ENCODE measurements around the gene NT5DC1.

The NT5DC1 gene

DNA sequence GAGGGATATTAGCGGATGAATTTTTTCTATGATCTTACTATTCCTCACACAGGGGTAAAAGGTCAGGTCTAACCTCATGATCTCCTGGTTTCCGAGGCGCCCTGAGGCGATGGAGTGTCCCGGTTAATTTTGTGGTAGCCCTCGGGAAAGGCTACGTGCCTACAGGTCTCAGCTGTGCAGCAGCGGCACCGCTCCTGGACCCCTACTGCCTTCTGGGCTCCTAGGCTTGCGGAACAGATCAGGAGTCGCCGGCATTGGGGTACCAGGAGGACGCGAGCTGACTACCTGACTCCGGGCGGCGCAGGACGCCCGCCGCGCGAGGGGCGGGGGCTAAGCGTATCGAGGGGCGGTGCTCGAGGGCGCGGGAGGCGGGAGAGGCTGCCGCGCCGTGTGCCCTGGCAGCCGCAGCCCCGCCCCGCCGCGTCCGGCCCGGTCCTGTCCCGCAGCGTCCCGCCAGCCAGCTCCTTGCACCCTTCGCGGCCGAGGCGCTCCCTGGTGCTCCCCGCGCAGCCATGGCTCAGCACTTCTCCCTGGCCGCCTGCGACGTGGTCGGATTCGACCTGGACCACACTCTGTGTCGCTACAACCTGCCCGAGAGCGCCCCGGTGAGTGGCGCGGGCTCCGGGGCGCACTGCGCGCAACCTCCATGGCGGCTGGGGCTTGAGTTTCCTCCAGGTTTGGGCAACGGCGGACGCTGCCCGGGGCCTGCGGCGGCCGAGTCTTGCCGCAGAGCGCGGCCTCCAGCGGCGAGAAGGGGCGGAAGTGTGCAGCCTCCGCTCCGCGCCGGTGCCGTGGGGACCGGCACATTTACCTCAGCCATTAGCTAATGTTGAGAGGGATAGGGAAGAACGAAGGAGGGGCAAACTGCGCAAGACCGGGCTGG lies at the start of gene NT5DC1:
TSS of gene NT5DC1 (plus strand) at position 435 of the 883 bp plus-strand sequence. CDS start at position 513, 78 bp downstream.
- DNase-seq = peak; percentile 72 to 90 (median 82)

DNA sequence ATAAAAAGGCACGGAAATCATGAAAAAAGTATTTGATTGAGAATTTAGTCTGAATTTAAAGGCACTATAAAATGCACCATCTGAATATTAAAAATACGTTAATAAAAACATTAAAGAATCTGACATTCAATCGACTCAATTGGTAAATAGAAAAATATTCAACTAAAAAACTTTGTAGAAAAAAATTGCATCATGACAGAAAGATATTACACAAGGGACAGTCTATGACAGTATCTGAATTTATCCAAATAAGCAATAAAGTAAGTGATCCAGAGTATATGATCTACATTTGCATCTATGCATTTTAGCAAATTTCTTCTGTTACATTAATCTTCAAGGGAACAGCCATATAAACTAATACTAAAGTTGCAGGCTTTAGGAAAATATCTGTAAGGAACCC lies 49.4 kb upstream of the NT5DC1 start:
- no peak for DNase-seq

DNA sequence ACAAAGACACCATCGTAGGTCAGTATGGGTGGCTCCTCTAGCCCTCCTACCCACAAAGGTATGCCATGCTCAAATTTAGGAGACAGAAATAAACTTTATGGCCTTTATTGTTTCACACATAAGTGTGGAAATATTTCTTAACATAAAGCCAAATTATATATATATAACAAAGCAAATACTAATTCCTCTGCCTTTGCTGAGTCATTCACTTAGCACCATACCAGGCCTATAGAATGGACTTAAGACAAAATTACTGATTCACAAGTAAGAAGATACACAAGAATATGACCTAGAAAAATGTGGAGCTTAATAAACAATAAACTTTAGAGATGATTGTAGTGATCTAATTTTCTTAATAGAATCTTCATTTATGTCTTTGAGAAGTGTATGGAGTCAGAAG lies 45.1 kb upstream of the NT5DC1 start:
- no peak for DNase-seq

DNA sequence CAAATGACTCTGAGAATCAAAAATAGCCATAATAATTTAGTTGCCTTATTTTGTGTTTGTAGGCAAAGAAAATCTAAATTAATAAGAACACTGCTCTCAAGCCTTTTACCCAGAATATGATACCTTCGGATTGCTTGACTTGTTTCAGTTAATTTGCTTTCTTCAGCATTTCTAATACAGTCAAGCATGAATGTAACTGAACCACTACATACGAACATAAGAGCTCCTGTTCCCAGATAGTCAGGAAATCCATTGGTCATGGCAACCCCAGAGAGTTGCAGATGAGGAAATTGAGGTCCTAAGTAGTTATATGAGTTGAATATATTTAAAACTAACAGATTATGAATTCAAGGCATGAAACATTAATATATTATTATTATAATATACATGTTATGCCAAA lies 42.9 kb upstream of the NT5DC1 start:
- no peak for DNase-seq

DNA sequence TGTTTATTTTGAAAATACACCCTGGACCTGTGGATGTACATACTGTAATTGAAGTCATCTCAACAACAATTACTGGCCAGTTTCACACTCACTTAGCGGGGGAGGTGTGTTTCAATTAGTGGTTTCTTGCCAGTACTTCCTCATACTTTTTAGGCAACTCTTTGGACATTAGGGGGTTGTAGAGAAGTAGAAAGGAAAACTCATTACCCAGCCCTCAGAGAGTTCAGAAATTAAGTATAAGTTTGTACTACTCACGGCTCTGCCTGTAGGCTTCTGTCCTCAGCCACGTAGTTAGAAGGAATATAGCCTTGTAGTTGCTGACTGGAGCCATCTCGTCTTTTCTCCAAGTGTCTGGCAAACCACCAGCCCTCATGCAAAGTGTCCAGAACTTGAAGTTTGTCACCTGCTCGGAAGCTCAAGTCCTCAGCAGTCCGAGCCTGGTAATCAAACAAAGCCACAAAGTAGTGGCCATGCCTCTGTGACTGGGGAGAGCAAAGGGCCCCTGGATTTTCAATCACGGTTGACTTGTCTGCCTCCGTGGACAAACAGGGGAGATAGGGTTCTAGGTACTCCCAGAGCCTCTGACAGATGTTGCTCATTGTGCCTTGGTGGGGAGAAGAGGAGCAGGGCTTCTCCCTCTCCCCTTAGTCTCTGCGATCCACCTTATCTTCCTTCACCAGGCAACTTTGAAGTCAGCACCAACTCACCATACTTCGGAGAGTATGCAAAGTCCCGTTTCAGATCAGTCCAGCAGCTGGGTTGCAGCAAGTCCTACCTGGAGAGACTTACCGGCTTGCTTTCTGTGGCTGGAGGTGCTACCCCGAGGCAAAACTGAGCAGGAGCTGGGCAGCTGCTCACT lies 40.7 kb upstream of the NT5DC1 start:
- DNase-seq = peak in 2 of 3 donors; percentile 26 to 27

DNA sequence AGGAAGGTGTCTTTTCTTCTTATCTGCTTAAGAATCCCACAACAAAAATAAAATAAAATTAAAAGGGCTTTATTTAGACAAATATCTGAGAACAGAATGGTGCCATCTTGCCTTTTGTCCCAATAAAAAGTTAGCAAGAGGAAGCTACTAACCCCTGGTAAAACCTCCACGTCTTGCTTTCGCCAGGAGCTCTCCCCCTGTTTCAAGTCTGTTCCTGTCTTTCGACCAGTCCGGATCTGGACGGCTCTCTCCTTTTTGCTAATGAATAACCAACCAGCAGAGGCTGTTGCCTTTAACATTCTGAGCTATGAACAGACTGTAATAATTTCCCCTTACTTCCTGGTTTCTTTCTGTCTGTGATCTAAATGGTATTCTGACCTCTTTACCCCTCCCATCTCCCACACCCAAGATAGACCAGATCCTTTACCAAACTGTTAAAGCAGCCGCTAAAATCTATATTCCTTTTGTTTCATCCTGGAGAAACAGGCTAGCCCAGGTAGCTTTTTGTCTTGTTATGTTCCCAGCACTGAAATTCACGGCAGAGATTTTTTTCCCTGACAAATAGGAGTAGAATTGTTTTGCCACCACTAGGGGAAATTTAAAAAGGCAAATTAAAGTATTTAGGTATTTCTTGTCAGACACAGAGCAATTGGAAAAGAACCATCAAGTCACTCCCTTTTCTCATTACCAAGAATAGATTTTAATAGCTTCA lies 39.9 kb upstream of the NT5DC1 start, which contains the start of gene FRK:
TSS of gene FRK (minus strand) at position 320 of the 712 bp plus-strand sequence. CDS start 580 bp downstream, outside the sequence.
- DNase-seq = no peak

DNA sequence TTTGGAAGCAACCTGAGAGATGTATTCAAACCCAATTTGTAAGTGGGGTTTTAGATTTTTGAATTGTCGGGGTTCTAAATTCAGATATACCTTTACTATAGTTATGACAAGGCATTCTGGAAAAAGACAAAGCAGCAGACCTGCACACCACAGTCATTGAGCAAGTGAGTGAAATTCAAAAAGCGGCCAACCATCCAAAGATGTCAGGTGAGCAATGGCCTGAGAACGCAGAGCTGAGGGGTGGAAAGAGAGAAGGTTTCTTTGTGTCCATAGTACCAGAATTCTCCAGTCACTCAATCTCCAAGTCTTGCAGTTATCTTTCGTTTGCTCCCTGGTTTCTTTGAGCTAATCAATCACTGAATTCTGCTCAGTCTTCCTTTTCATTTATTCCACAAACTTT lies 38.2 kb upstream of the NT5DC1 start:
- no peak for DNase-seq

DNA sequence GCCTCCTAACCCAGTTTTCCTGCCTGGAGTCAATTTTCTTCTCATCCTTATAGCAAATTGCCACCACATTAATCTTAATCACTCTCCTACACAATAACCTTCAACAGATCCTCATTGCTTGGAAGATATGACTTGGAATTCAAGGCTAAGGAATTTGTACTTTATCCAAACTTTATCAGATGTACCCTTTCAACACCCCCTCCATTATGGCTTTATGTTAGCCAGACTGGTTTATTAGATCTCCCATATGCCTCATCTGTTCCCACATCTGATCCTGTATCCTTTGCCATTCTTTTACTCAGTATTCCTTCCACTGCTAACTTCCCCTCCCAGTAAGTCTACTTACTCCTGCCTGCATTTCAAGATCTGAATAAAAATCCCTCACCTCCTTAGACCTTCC lies 36.0 kb upstream of the NT5DC1 start:
- no peak for DNase-seq

DNA sequence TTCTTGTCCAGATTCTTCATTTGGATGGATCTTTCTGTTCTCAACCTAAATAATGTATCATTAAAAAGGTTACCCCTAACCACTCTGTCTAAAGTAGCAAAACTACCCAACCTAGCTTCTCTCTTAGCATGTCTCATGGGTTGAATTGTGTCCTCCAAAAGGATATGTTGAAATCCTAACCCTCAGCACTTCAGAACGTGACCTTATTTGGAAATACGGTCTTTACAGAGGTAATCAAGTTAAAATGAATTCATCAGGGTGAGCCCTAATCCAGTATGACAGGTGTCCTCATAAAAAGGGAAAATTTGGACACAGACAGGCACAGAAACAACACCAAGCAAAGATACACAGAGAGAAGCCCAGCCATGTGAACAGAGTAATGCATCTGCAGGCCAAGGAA lies 33.9 kb upstream of the NT5DC1 start:
- DNase-seq = no peak

DNA sequence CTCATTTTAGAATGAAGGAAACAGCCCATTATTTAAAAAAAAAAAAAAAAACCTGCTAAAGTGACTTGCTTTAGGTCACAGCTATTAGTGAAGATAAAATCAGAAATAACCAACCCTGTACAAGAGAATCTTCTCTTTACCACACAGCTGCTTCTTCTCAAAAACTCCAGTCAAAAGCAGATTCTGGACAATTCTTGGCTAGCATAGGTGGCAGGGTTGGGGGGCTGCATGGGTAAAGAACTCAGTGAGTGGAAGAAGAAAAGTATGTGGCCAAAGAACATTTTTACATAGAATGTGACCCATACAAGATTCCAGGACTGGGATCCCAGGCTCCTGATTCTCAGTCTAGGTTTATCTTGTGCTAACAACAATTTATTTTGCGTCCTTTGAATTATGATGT lies 30.6 kb upstream of the NT5DC1 start:
- DNase-seq = no peak

DNA sequence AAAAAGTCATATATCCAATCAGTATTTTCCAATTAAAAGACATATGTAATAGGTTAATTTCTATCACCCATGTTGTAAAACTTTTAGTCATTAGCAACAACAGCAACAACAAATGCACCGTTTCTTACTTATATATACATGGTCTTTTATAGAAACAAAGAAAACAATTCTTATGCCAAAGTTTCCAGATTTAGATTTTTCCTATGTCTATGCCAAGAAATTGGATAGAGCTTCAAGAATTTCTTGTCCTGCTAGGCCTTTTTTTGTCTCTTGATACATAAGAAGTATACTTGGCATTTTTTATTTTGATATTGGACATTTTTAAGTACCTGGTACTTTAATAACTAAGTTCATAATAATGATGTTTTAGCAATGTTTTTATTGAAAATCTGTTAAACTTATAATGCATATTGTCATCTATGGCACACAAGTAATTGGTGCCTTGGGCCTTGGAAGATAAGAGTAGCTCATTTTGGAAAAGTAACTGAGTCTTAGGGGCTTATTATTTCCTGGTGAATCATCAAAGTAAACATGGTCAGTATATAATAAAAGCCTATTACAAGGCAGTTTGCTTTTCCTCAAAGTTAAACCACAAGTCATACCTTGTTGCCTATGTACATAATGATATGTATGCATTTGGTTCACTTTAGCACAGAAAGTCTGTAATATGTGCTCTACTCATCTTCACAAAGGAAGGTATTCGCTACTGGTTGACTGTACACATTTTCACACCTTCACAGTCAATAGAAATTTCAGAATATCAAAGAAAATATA lies 29.9 kb upstream of the NT5DC1 start:
- DNase-seq = no peak

DNA sequence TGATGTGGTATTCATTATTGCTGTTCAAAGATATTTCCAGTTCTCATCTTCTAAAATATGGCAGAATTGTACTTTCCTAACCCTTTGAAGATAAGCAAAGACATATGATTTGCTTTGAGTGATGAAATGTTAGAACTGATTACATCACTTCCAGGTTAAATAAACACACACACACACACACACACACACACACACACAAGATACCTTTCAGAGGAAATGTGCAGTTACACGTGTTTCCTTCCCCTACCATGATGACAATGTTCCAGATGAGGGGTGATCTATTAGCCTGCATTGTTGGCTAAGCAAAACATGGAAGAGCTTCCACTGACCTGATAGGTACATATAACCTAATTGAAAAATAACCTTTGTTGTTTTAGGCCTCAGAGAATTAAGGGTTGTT lies 28.3 kb upstream of the NT5DC1 start:
- DNase-seq = no peak

DNA sequence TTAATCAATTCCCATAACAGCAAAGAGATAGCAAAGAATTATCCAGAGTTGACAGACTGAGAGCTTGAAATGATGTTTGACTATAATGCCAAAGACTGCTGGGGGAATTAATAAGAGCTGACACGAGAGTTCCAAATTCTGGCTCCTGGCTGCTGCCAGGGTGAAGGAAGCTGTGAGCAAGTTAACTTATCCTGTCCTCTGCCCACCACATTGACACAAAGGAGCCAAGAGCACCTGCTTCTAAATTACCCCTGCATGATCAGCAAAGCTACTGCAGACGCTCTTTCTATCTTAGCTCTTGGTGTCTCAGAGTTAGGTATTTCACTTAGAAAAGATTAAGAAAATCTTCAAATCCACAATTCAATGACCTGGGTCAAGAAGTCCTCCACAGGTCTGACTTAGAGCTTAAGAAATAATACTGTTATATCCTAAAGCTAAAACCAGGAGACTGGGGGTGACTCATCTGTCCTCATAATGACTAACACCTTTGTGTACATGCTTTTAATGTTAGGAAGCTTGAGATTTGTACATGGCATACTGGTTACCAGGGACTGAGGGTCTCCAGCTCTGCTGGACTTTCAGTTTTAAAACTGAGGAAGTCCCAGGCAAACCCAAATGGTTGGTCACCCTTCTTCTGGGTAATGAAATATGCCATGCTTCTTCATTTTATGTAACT lies 26.8 kb upstream of the NT5DC1 start:
- DNase-seq = no peak

DNA sequence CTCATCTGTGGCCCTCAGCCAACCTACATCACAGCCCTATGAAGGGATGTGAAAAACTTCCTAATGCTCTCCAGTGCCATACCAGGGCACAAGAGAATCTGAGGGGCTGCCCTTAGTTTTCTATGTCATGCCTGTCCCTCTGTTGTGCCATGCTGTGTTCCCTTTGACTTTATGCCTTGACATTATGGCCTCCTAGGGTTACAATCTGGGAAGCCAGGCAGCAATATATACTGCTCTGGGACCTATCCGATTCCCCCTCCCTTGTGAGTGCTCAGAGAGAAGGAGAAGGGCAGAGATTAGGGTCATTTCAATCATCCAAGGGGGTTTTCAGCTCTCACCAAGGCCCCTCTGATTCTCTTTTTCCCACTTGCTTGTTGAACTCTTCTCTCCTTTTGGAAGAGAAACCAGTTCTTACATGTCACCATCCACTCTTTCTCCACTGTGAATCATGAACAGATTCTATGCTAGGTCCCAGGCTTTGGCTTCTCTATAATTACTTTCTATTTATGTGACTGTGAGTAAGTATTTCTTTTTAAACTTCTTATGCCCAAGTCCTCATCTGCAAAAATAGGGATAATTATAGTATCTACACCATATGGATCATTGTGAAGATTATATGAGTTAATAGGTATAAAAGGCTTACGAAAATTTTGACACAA lies 25.8 kb upstream of the NT5DC1 start:
- no peak for DNase-seq

DNA sequence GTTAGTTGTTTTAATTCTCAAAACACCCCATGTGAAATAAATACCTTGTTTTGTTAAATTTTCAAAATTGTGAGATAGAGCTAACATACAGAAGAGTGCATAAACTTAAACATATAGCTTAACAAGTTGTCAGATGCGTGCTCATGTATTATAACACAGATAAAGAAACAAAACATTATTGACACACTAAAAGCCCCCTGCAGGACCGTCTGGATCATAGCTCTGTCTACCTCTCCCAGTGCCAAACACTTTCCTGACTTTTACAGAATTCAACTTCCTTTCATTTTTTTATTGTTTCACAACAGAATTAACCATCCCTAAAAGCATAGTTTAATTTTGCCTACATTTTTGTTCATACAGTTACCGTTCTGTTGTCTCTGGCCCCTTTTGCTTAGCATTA lies 22.1 kb upstream of the NT5DC1 start:
- no peak for DNase-seq

DNA sequence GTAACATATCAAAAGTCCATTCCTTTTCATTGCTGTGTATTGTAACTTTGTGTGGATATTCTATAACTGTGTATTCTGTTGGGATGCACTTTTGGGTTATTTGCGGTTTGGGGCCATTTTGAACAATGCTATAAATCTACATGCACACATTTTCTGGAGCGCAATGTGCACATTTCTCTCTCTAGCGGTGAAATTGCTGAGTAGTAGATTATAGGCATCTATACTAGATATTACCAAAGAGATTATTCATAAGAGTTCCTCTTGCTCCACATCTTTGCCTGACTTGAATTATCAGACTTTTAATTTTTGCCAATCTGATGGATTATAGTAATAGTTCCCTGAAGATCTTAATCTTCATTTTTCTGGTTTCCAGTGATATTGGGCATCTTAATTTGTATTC lies 21.7 kb upstream of the NT5DC1 start:
- DNase-seq = no peak

DNA sequence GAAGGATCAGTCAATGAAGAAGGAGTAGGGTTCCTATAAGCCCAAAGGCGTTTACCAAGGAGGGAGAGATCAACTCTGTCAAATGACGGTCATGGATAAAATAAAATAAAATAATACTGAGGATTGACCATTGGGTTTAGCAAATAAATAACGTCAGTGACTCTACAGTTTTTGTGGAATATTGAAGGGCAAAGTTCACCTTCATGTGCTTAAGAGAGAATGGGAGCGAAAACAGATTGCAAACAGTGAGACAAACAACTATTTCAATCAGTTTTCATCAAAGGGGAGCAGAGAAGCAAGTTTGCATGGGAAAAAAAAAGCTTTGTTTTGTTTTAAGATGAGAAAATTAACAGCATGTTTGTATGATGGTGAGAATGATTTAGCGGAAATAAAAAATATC lies 17.6 kb upstream of the NT5DC1 start:
- DNase-seq = no peak

DNA sequence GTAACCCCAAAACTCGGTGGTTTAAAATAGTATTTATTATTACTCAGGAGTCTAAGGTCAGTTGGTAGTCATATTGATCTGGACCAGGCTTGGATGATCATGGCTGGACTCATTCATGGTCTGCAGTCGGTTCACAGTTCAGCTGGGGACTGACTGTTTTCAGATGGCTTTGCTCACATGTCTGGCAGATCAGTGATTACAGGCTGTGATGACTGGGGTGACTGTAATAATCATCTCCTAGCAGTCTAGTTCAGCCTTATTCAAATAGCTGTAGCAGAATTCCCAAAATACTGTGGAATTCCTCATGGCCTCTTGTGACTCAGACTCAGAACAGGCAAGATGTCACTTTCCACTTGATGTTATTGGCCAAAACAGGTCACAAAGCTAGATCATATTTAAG lies 16.4 kb upstream of the NT5DC1 start:
- no peak for DNase-seq

DNA sequence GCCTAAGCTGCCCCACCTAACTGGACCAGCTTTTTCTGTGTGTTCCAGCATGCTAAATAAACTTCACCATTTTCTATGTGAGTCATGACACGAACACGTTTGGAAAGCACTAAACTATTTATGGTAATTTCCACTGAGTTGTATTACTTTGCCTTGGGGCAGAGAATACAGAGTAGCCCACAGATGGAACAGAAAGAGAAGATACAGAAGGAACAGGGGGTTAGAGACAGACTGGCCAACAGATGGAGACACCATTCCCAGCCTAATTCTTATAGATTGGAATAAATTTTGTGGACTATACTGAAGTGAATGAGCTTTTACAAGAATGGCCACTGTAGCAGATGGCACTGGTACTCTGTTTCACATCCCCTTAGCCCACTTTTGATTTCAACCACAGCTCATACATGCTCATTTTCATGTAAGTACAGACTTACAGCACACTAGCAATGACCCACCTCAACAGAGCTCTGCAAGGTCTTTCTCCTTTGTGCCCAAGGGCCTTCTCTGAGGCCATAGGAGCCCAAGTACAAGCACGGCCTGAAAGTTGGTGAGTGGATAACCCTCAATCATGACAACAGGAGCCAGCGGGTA lies 13.1 kb upstream of the NT5DC1 start:
- no peak for DNase-seq

DNA sequence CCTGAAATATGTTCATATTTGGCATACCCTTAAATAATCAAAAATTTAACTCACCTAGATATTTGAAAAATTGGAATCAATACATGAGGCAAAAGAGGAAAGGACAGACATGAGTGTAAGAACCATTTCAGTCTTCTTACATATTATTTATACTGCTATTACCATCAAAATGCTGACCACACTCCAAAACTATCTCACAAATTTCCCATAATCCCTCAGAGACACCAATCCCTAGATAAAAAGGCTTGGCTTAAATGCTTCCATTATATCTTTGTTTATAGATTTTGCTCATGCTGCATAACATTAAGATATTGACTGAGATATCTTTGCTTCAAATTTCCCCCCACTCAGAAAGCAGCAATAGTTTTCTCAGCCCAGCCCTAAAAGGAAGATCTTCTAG lies 11.7 kb upstream of the NT5DC1 start:
- no peak for DNase-seq

DNA sequence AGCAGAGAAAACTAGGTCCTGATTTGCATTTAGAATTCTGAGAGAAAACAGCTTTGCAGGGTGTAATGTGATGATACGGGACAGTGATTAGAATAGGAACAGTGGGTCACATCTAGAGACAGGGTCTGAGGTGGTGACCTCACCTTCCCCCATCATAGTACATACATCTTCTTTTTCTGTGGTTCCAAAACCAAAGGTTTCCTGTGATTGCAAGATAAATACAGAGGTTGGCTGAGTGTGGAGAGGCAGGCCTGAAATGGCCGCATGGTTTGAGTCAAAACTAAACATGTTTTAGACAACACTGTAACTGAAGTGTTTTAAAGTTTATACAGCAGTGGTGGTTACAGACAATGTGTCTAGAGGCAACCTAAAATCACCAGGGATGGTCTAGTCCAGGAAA lies 10.4 kb upstream of the NT5DC1 start:
- no peak for DNase-seq

Data from suppressor macrophage treated with lipopolysaccharide for 1 hour (primary cell).